ENCODE measurements around the gene TFF3. TPM values are rescaled to one million over a fixed set of nuclear protein-coding genes. Genes with fewer than 3 reads are reported as not detected.
"Not testable (repeated sequence)": the region's sequence is repeated elsewhere in the genome, so short reads cannot be mapped to it uniquely, and the experiment has no call there.

TFF3 gene
- total RNA-seq, 1 donor from 2014 or later, result 5.5 TPM

GRCh38 chr21:42306366-42307035 is 8.7 kb downstream of the TFF3 start:
- peak; percentile 85 for DNase-seq (ENCODE audit: low spot score)

GRCh38 chr21:42305707-42306147 is 9.5 kb downstream of the TFF3 start:
- DNase-seq (ENCODE audit: low spot score), result peak; percentile 72

GRCh38 chr21:42304556-42305454 is 10.4 kb downstream of the TFF3 start:
- peak; percentile 73 for DNase-seq (ENCODE audit: low spot score)

- DNase-seq (ENCODE audit: low spot score), result no peak
Observed at GRCh38 chr21:42303443-42303842, 11.8 kb downstream of the TFF3 start.

GRCh38 chr21:42302794-42303193 is 12.4 kb downstream of the TFF3 start:
- DNase-seq (ENCODE audit: low spot score), result no peak

- DNase-seq (ENCODE audit: low spot score), result no peak
Observed at GRCh38 chr21:42302076-42302650, 13.0 kb downstream of the TFF3 start.

- DNase-seq (ENCODE audit: low spot score), result no peak
Observed at GRCh38 chr21:42301371-42302075, 13.7 kb downstream of the TFF3 start.

GRCh38 chr21:42300956-42301355 is 14.3 kb downstream of the TFF3 start:
- no peak for DNase-seq (ENCODE audit: low spot score)

GRCh38 chr21:42300045-42300583 is 15.1 kb downstream of the TFF3 start:
- no peak for DNase-seq (ENCODE audit: low spot score)

- no peak for DNase-seq (ENCODE audit: low spot score)
Observed at GRCh38 chr21:42299324-42300044, 15.7 kb downstream of the TFF3 start.

GRCh38 chr21:42298657-42299056 is 16.6 kb downstream of the TFF3 start:
- no peak for DNase-seq (ENCODE audit: low spot score)

- DNase-seq (ENCODE audit: low spot score), result no peak
Observed at GRCh38 chr21:42298237-42298636, 17.0 kb downstream of the TFF3 start.

GRCh38 chr21:42297377-42297776 is 17.8 kb downstream of the TFF3 start:
- DNase-seq (ENCODE audit: low spot score), result no peak

GRCh38 chr21:42296501-42296900 is 18.7 kb downstream of the TFF3 start:
- no peak for DNase-seq (ENCODE audit: low spot score)

GRCh38 chr21:42295845-42296244 is 19.4 kb downstream of the TFF3 start:
- DNase-seq (ENCODE audit: low spot score), result no peak

GRCh38 chr21:42294273-42294880 is 20.8 kb downstream of the TFF3 start:
- DNase-seq (ENCODE audit: low spot score), result no peak

GRCh38 chr21:42293649-42294272 is 21.4 kb downstream of the TFF3 start:
- no peak for DNase-seq (ENCODE audit: low spot score)

- DNase-seq (ENCODE audit: low spot score), result not testable (repeated sequence)
Observed at GRCh38 chr21:42292563-42293142, 22.6 kb downstream of the TFF3 start.
